GM15510 (cell line): ENCODE data around the gene LRG1.

Experiments
- POLR2A ChIP-seq: IDR thresholded peaks from 3 replicates; pipeline ENCODE4 v1.6.1; 2011; ENCODE audit warnings: borderline replicate concordance; ENCODE audit not compliant: insufficient read length; ENCODE audit errors: extremely low read depth

The LRG1 gene

DNA sequence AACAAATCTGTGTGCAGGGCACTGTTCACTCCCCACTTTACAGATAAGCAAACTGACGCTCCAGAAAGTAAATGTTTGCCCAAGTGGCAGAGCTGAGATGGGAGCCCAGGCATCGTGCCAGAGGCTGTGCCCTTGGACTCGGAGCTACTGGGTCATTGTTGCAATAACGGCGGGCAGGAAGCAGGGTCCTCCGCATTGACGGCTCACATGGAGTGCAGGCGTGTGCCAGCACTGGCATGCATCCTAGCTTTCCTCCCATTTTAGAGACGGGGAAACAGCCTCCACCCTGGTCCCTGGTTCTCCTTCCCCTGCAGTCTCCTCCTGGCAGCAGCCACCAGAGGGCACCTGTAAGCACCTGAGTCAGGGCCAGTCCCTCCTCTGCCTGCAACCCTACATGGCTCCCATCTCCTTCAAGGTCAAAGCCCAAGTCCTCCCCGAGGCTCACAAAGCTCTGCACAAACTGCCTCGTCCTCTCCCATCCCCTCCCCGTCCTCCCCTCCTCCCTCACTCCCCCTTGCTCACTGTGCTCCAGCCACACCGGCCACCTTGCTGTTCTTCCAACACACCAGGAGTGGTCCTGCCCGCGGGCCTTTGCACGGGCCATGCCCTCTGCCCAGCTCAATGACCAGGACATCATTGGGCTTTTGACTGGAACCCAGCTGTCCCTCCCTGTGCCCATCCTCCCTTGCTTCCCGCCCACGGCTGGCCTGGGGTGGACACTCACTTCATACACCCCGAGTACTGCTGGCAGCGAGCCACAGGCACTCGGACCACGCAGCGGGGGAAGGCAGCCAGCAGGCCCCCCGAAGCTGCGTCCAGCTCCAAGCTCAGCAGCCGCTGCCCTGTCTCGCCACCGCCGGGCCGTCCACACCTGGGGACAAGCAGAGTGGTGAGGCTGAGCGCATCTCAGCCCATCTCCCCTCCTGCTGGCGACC is 7.7 kb upstream of the LRG1 start:
- TF ChIP-seq POLR2A: no peak

DNA sequence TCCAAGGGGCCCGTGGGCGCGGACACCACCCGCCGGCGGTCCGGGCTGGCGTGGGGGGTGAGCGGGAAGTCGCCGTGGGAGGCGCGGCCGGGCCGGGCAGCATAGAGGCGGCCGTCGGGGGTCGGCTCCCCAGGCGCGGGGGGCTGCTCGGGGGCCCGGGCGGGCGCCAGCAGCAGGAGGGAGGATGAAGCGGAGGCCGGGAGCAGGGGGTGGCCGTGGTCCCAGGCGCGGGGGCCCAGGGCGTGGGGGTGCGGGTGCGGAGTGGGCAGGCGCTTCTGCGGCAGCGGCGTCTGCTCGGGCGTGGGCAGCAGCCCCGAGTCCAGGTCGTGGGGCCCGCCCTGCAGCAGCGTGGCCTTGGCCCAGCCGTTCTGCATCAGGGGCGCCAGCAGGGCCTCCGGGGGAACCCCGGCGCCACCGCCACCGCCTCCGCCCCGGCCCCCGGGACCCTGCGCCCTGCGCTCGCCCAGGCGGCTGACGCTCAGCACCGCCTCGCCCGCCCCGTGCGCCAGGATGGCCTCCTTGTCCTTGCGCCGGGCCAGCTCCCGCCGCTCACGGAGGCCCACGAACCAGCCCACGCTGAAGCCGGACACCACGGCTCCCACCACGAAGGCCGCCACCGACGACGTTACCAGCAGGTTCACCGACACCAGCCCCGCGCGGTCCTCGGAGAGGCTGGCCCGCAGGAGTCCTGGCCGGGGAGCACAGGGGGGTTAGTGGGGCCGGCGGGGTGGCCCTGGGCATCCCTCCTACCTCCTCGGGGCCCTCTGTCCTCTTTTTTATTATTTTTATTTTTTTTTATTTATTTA is 4.2 kb upstream of the LRG1 start:
- no peak for TF ChIP-seq POLR2A

DNA sequence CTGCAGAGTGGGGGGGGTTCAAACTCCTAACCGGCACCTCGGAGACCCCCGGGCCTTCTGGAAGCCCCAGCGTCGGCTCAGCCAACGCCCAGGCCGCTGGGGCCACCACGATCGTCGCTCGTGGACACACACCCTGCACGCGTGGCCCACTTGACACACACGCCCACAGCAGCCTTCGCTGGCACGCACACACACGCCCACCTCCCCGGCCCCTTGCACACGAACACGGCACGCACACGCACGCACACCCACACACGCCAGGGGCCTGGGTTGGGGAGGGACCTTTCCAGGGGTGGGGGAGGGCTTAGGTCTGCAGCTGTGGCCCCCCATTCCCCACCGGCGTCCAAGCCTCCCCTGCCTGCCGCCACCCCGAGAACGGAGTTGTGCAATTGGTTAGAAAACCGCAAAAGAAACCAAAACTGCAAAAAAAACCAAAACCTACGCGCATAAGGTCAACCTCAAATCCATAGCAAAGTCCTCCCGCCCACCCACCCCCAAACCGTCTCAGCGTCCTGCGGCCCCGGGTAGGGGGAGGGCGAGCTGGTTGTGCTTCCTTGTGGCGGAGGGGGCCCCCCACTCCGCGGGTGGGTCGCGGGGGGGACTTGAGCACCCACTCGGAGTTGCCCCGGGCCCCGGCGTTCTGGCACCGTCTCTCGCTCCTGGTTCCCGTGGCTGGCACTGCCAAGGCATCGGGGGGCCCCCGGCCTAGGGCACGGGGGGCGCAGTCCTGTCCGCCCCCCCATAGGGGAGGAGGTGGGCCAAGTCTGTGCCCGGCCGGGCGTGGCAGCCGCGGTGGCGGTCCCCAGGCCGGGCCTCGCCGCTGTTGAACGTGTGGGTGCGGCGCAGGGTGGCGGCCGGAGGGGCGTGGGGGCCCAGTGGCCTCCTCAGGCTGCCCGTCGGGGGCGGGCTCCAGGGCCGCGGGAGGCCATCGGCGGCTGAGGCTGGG is 3.3 kb upstream of the LRG1 start:
- no peak for TF ChIP-seq POLR2A

DNA sequence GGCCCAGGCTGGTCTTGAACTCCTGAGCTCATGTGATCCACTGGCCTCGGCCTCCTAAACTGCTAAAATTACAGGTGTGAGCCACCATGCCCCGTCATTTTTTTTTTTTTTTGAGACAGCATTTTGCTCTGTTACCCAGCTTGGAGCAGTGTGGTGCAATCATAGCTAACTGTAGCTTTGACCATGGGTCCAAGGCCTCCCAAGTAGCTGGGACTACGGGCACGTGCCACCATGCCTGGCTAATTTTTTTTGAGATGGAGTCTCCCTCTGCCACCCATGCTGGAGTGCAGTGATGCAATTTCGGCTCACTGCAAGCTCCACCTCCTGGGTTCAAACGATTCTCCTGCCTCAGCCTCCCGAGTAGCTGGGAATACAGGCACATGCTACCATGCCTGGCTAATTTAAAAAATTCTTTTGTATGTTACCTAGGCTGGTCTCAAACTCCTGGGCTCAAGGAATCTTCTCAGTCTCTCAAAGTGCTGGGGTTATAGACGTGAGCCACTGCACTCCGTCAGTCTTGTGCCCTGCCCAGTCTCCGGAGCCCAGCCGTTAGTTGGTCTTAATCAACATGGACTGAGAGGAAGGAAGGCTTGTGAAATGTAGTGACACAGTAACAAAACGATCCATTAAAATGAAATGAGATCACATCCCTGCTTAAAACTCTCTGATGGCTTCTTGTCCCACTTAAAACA is 1.4 kb upstream of the LRG1 start:
- TF ChIP-seq POLR2A: no peak

DNA sequence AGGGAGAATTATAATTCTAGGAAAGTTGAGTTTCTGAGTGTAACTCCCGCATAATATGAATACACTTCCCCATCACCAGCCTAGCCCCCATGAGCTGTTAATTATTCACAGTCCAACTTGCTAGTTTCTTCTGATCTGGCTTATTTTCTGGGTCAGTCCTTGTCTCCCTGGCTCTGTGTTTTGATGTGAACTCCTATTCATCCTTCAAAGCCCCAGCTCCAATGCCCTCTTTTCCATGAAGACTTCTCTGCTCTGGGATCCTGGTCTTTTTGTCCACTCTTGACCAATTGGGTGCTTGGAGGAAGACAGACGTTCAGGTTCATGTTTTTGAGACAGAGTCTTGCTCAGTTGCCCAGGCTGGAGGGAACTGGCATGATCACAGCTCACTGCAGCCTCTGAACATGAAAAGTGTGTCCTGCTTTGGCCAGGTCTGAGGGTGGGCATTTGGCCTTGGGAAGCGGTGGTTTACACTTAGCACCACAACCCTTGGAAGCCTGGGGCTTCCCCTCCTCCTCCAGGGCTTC is 605 bp downstream of the LRG1 start:
- no peak for TF ChIP-seq POLR2A

DNA sequence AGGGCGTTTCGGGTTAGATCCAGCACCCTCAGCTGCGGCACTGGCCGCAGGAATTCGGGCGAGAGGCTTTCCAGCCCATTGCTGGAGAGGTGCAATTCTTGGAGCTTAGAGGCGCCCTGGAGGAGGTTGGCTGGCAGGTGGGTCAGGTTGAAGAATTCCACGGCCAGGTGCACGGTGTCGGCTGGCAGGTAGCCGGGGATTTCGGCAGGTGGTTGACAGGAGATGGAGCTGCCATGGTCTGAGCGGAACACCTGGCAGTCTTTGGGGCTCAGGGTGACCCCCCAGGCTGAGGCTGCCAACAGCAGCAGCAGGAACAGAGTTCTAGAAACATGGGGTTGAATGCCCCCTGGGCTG is 1.3 kb downstream of the LRG1 start:
- TF ChIP-seq POLR2A: no peak

DNA sequence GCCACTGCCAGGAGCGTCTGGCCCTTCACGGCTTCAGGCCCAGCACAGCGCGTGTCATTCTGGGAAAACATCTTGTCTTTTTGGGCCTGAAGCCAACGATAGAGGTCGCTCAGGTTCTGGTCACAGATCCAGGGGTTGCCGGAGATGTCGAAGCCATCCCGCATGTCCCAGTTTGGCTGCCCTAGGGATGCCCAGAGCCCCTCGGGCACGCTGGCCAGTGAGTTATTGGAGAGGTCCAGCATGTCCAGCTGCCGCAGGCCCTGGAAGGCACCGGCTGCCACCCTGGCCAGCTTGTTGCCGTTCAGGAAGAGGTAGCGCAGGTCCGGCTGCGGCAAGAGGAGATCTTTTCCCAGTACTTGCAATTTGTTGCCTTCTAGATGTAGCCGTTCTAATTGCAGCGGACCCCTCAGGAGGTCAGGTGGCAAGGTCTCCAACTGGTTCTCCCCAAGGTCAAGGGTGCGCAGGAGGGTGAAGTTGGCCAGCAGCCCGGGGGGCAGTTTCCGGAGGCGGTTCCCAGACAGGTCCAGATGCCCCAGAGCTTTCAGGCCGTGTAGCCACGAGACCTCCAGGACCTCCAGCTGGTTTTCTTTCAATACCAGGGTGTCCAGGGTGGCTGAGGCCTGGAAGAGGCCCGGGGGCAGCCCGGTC is 1.8 kb downstream of the LRG1 start:
- TF ChIP-seq POLR2A: no peak

DNA sequence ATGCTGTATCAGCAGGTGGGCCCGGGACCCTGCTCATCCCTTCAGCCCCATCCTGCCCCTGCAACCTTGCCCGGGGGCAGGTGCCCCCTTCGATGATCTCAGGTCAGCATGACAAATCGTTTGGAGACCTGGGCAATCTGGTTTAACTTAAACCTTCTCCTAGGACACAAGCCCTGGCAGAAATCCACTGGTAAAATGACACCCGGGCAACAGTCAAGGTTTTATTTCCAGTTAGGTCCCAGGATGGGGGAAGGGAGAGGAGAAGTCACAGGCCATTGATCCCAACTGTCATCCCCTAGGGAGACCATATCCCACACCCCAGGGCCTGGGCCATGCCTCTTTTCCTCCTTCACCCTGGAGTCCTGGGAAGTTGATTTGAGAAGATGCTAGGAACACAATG is 3.0 kb downstream of the LRG1 start:
- TF ChIP-seq POLR2A: no peak

DNA sequence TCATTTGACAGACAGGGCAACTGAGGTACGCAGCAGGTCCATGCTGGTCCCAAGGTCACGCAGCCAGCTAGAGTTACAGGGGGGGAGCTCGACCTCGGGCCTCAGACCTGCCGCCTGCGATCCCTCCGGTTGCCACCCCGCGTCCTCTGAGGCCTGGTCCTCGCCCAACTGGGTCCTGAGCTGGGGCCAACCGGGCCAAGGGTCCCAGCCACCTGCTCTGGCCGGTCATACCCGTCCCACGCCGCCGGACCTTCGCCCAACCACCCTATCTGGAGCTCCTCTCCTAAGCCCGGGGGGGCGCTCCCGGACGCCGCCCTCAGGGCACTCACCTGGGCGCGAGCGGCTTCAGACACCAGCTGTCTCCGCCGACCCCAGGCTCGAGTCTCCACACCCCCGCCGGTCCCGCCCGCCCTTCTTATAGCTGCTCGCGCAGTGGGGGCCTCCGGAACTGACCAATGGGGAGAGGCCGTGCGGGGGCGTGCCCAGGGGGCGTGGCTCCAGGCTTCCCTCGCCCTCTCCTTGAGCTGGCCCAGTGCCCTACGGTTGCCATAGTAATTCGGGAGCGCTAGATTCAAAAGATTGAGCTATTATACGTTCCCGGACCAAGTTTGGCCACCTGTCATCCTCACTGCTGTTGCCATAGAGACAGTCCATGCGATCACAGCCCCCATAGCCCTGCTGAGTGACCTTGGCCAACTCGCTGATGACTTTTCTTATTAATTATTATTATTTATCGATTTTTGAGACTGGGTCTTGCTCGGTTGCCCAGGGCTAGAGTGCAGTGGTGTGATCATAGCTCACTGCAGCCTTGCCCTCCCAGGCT is 4.8 kb downstream of the LRG1 start, which contains the start of gene PLIN5:
Gene PLIN5 (minus strand): TSS at position 389 of the 823 bp plus-strand sequence. CDS start 1,150 bp downstream, outside the sequence.
- no peak for TF ChIP-seq POLR2A

DNA sequence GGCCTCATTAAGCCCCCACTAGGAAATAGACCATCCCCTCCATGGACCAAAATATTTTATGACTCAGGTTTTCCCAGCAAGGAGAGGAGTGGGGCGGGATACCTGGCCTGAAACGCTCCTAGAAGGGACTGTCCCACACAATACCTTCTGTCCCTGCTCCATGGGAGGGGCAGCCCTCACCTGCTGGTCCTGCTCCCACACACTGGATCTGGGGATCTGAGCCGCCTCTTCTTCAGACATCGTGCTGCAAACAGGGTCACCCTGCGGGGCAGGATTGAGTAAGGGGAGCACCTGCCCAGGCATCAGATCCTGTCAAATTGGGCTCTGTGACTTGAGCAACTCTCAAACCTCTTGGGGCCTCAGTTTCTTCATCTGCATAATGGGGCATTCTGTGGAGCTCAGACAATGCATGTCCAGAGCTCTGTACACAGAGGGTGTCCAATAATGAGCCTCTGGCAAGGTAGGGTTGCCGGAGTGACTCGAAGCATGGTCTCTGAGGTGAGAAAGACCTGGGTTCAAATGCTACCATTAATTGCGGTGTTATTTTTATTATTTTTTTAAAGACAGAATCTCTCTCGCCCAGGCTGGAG is 5.9 kb downstream of the LRG1 start:
- no peak for TF ChIP-seq POLR2A

DNA sequence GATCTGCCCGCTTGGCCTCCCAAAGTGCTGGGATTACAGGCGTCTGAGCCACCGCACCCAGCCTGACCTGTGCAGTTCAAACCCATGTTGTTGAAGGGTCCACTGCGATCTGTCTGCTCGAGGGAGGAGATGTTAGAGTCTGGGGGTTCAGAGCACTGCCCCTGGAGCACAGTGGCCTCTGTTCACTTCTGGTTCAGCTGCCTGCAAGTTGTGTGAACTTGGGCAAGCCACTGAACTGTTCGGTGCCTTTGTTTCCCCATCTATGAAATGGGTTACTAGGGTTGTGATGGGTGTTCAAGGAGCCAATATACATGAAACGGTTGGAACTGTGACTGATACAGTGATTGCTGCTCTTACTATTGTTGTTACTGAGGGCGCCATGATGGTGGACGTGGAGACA is 6.5 kb downstream of the LRG1 start:
- TF ChIP-seq POLR2A: no peak

DNA sequence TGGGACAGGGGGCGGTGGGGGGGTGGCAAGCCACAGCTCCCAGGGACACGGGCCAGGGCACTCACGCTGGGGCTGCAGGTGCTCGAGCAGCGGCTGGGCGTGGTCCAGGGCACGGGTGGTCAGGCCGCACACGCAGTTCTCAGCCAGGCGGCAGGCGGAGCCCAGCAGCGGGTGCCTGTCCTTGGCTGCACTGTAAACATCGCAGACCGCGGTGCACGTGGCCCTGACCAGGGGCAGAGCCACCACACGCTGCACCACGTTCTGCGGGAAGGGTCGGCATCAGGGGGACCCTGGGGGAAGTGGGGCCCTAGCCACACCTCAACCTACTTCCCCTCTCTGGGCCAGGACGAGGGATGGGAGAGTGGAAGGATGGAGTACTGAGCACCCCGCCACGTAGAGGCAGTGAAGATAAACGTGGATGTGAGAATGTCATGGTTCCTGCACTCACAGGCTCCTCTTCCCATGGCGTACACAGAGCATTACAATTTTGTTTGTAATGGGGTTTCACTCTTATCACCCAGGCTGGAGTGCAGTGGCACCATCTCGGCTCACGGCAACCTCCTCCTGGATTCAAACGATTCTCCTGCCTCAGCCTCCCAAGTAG is 8.2 kb downstream of the LRG1 start:
- TF ChIP-seq POLR2A: no peak
